ENCODE measurements around the gene CSTPP1.
"Not testable (repeated sequence)": the region's sequence is repeated elsewhere in the genome, so short reads cannot be mapped to it uniquely, and the experiment has no call there.

Gene CSTPP1

GRCh38 chr11:46976182-46976854 lies 39.8 kb downstream of the CSTPP1 start:
- no peak for DNase-seq (ENCODE audit: low spot score in 2 of 2)
- Histone ChIP-seq H3K4me1 (peaks cover 48% of the 10 kb centered on the region), H3K36me3 (replicated peaks) (no peaks in the 10 kb centered on the region), H3K27me3 (ENCODE audit: low read depth) (no peaks in the 10 kb centered on the region), H3K9me3 (no peaks in the 10 kb centered on the region), H3K4me3 (no peak overlapping the region)
- in situ Hi-C loops (cut with MboI; ENCODE audit: low sequenced_read_pairs) = no loop called here

DNA sequence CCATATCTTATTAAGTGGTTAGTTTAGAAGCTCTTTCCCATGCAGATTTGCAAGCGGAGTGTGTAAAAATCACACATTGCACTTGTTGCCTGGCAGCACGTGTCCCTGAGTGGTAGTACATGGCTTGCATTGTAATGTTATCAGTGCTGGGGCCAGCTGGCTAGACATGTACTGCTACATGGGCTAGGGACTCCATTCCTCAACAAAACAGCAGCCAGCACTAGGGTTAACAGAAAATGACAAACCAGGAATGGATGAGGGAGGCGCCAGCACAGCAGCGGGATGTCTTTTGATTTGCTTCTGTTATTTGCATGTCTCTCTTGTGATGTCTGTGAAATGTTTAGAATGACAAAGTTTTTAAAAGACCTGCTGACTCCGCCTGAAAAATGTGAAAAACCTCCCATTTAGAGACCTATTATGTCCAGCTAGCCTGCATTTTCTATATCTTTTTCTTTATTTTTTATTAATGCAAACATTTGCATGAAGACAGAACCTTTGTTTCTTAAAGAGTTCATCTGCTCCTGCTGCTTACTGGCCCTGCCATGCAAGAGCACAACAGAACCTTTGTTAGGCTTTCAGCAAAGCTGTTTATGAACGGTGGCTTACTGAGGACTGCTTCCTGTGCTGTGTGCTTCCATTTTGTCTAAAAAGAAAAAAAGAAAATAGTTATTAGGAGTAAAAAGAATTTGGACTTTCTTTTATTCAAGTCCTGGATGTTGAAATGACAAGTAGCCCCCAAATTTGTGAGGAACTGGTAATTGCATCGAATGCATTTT lies 40.7 kb downstream of the CSTPP1 start:
- H3K4me3 ChIP-seq = peak overlapping the region; percentile 14
- H3K27me3 ChIP-seq (ENCODE audit: low read depth) = no peaks in the 10 kb centered on the region
- H3K36me3 ChIP-seq (replicated peaks) = no peaks in the 10 kb centered on the region
- DNase-seq (ENCODE audit: low spot score in 2 of 2) = peak; percentile 73 to 83
- in situ Hi-C loops (cut with MboI; ENCODE audit: low sequenced_read_pairs) = no loop called here
- H3K4me1 ChIP-seq = peaks cover 48% of the 10 kb centered on the region
- H3K9me3 ChIP-seq = no peaks in the 10 kb centered on the region

GRCh38 chr11:46978005-46978491 lies 41.5 kb downstream of the CSTPP1 start:
- no peak overlapping the region; the same call in 1 of the 2 replicates for H3K4me3 ChIP-seq
- no peaks in the 10 kb centered on the region for H3K36me3 ChIP-seq (replicated peaks)
- no peaks in the 10 kb centered on the region for H3K9me3 ChIP-seq
- no peak for DNase-seq (ENCODE audit: low spot score in 2 of 2)
- no peaks in the 10 kb centered on the region for H3K27me3 ChIP-seq (ENCODE audit: low read depth)
- in situ Hi-C loops (cut with MboI; ENCODE audit: low sequenced_read_pairs) = no loop called here
- peaks cover 48% of the 10 kb centered on the region for H3K4me1 ChIP-seq

DNA sequence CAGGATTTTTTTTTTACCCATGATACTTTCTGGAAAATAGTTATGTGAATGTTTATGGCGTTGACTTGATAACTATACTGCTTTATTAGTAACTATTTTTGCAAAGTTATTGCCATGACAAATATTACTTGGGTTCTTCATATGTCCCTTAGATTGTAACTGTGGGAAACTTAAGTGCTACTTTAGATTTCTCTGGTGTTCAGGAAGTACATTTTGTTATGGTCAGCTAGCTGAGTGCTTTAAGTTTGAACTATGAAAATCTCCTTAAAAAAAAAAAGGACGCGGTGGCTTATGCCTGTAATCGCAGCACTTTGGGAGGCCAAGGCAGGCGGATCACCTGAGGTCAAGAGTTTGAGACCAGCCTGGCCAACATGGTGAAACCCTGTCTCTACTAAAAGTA lies 42.8 kb downstream of the CSTPP1 start:
- Histone ChIP-seq H3K27me3 (ENCODE audit: low read depth) (no peaks in the 10 kb centered on the region), H3K36me3 (replicated peaks) (no peaks in the 10 kb centered on the region), H3K4me1 (peaks cover 48% of the 10 kb centered on the region), H3K9me3 (no peaks in the 10 kb centered on the region), H3K4me3 (no peak overlapping the region)
- no peak for DNase-seq (ENCODE audit: low spot score in 2 of 2)
- in situ Hi-C loops (cut with MboI; ENCODE audit: low sequenced_read_pairs) = no loop called here

DNA sequence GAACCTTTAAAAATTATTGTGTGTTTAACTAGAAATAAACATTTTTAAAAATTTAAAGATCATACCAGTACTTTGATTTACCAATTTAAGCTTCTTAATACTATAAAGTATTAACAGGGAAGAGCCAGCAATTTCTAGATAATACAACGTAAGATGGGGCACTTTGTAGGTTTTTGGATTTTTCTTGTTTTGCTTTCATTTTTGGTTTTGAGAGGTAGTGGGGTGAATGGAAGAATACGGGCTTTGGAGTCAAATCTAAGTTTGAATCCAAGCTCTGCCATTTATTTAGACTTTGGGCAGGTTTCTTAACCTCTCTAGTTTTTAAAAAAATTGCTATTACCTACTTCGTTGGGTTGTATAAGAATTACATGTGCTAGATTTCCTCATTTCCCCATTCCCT lies 44.9 kb downstream of the CSTPP1 start:
- DNase-seq (ENCODE audit: low spot score in 2 of 2) = no peak
- Histone ChIP-seq H3K27me3 (ENCODE audit: low read depth) (no peaks in the 10 kb centered on the region), H3K4me1 (peaks cover 38% of the 10 kb centered on the region), H3K36me3 (replicated peaks) (no peaks in the 10 kb centered on the region), H3K9me3 (no peaks in the 10 kb centered on the region), H3K4me3 (no peak overlapping the region)
- in situ Hi-C loops (cut with MboI; ENCODE audit: low sequenced_read_pairs) = no loop called here

GRCh38 chr11:46982797-46983452 lies 46.4 kb downstream of the CSTPP1 start:
- no peaks in the 10 kb centered on the region for H3K9me3 ChIP-seq
- peaks cover 25% of the 10 kb centered on the region for H3K4me1 ChIP-seq
- in situ Hi-C loops (cut with MboI; ENCODE audit: low sequenced_read_pairs) = no loop called here
- H3K4me3 ChIP-seq = no peak overlapping the region
- no peak for DNase-seq (ENCODE audit: low spot score in 2 of 2)
- H3K36me3 ChIP-seq (replicated peaks) = no peaks in the 10 kb centered on the region
- no peaks in the 10 kb centered on the region for H3K27me3 ChIP-seq (ENCODE audit: low read depth)

GRCh38 chr11:46983598-46983997 lies 47.0 kb downstream of the CSTPP1 start:
- no peak for DNase-seq (ENCODE audit: low spot score in 2 of 2)
- H3K4me3 ChIP-seq = no peak overlapping the region
- in situ Hi-C loops (cut with MboI; ENCODE audit: low sequenced_read_pairs) = no loop called here
- H3K27me3 ChIP-seq (ENCODE audit: low read depth) = no peaks in the 10 kb centered on the region
- H3K4me1 ChIP-seq = peaks cover 24% of the 10 kb centered on the region
- H3K9me3 ChIP-seq = no peaks in the 10 kb centered on the region
- H3K36me3 ChIP-seq (replicated peaks) = no peaks in the 10 kb centered on the region

GRCh38 chr11:46984548-46984947 lies 48.0 kb downstream of the CSTPP1 start:
- DNase-seq (ENCODE audit: low spot score in 2 of 2) = no peak
- Histone ChIP-seq H3K4me3 (no peak overlapping the region), H3K9me3 (no peaks in the 10 kb centered on the region), H3K36me3 (replicated peaks) (no peaks in the 10 kb centered on the region), H3K27me3 (ENCODE audit: low read depth) (no peaks in the 10 kb centered on the region), H3K4me1 (peaks cover 17% of the 10 kb centered on the region)
- in situ Hi-C loops (cut with MboI; ENCODE audit: low sequenced_read_pairs) = no loop called here

GRCh38 chr11:46984987-46985386 lies 48.4 kb downstream of the CSTPP1 start:
- no peak overlapping the region for H3K4me3 ChIP-seq
- no peaks in the 10 kb centered on the region for H3K27me3 ChIP-seq (ENCODE audit: low read depth)
- peaks cover 13% of the 10 kb centered on the region for H3K4me1 ChIP-seq
- no peaks in the 10 kb centered on the region for H3K9me3 ChIP-seq
- DNase-seq (ENCODE audit: low spot score in 2 of 2) = no peak
- no peaks in the 10 kb centered on the region for H3K36me3 ChIP-seq (replicated peaks)
- in situ Hi-C loops (cut with MboI; ENCODE audit: low sequenced_read_pairs) = no loop called here

DNA sequence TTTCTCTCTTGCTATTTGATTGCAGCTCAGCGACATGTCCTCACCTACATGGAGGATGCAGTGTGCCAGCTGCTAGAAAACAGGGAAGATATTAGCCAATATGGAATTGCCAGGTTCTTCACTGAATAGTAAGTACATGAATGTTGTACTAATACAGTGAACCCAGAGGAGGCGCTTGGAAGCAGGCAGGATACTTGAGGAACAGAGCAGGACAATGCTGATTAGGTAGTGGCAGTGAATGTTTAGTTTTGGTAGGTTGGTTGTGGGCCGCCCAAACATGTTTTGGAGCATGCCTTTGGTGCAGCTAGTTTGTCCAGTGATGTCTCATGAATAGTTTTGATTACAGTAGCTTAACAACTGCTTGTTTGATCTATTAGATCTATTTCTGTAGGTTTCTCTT lies 50.6 kb downstream of the CSTPP1 start:
- H3K9me3 ChIP-seq = no peaks in the 10 kb centered on the region

GRCh38 chr11:46989810-46990487 lies 53.4 kb downstream of the CSTPP1 start:
- H3K27me3 ChIP-seq (ENCODE audit: low read depth); H3K36me3 ChIP-seq (replicated peaks); in situ Hi-C loops (cut with MboI; ENCODE audit: low sequenced_read_pairs); H3K4me3 ChIP-seq; H3K9me3 ChIP-seq; DNase-seq (ENCODE audit: low spot score in 2 of 2): not testable (repeated sequence)
- H3K4me1 ChIP-seq = peaks cover 16% of the 10 kb centered on the region

More for the DNA sequence above, 50.6 kb downstream of the CSTPP1 start:
- no peak overlapping the region for H3K4me3 ChIP-seq
- H3K36me3 ChIP-seq (replicated peaks) = no peaks in the 10 kb centered on the region
- in situ Hi-C loops (cut with MboI; ENCODE audit: low sequenced_read_pairs) = no loop called here
- no peak for DNase-seq (ENCODE audit: low spot score in 2 of 2)
- H3K27me3 ChIP-seq (ENCODE audit: low read depth) = no peaks in the 10 kb centered on the region
- peaks cover 16% of the 10 kb centered on the region for H3K4me1 ChIP-seq

DNA sequence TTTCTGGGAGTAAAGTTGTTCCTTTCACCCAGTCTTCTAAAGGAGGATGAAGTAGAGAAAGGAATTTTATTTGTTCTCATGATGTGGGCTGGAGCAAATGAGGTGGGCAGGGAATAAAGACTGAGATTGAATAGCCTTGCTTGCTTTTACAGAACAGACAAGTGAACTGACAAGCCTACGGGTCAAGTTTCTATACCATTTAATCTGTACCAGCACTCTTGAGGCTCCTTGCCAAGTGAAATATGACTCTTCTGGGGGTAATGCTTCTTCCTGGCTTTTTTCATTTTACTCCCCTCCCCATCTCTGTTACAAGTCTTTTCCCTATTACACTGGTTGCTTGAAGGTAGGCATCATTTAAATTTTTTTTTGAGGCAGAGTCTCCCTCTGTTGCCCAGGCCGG lies 54.8 kb downstream of the CSTPP1 start:
- no peak overlapping the region for H3K4me3 ChIP-seq
- H3K27me3 ChIP-seq (ENCODE audit: low read depth) = no peaks in the 10 kb centered on the region
- H3K36me3 ChIP-seq (replicated peaks) = no peaks in the 10 kb centered on the region
- in situ Hi-C loops (cut with MboI; ENCODE audit: low sequenced_read_pairs) = no loop called here
- DNase-seq (ENCODE audit: low spot score in 2 of 2) = no peak
- peaks cover 16% of the 10 kb centered on the region for H3K4me1 ChIP-seq
- no peaks in the 10 kb centered on the region for H3K9me3 ChIP-seq

GRCh38 chr11:46992386-46992785 lies 55.8 kb downstream of the CSTPP1 start:
- peaks cover 16% of the 10 kb centered on the region for H3K4me1 ChIP-seq
- DNase-seq (ENCODE audit: low spot score in 2 of 2); H3K9me3 ChIP-seq; H3K27me3 ChIP-seq (ENCODE audit: low read depth); in situ Hi-C loops (cut with MboI; ENCODE audit: low sequenced_read_pairs); H3K4me3 ChIP-seq; H3K36me3 ChIP-seq (replicated peaks): not testable (repeated sequence)

Measured in HAP-1 (cell line).